PC-9 (cell line): ENCODE data around the gene CACNA1A. TPM values are rescaled to one million over a fixed set of nuclear protein-coding genes. Genes with fewer than 3 reads are reported as not detected.

Source experiments
- BruUV-seq: library from RNA; stranded (reverse); fragments of 400-500 nt; replicated peaks from 2 replicates; lab custom pipeline; 2021; lab: Mats Ljungman, UMichigan
- CTCF ChIA-PET: fragments of 300-600 bp; sonication (Branson Sonifier 250); formaldehyde crosslinking; loops from one replicate; lab custom pipeline; 2022; ENCODE audit warnings: antibody characterized with exemption; lab: Charles Lee
- POLR2A ChIA-PET: fragments of 300-600 bp; sonication (Branson Sonifier 250); formaldehyde crosslinking; loops from one replicate; lab custom pipeline; 2022; ENCODE audit warnings: antibody characterized with exemption; ENCODE audit not compliant: unreplicated experiment; lab: Charles Lee
- DNase-seq, 2 experiments: peaks; one replicate each; pipeline versions ENCODE4 v3.0.0 to v3.0.0-alpha.2; 2015 to 2022; ENCODE audit warnings: mixed read lengths in 1 of 2
- H2AFZ ChIP-seq: fragments of 200-600 bp; sonication (generic); 2 replicates; pipeline ENCODE4 v1.8.1; 2017; ENCODE audit warnings: antibody characterized with exemption
- H3F3A ChIP-seq: fragments of 200-600 bp; sonication (generic); 2 replicates; pipeline ENCODE4 v1.8.1; 2017; ENCODE audit warnings: antibody characterized with exemption, mild to moderate bottlenecking, low read depth; ENCODE audit not compliant: insufficient read depth
- H3K27ac ChIP-seq: fragments of 200-600 bp; sonication (generic); 2 replicates; pipeline ENCODE4 v1.6.1; 2016; ENCODE audit warnings: mixed run types
- H3K27me3 ChIP-seq: fragments of 200-600 bp; sonication (generic); 2 replicates; pipeline ENCODE4 v1.6.1; 2016; ENCODE audit warnings: low read depth, mixed run types; ENCODE audit not compliant: insufficient read depth
- H3K36me3 ChIP-seq: fragments of 200-600 bp; sonication (generic); 2 replicates; pipeline ENCODE4 v1.6.1; 2016; ENCODE audit warnings: low read depth, mixed run types
- H3K4me1 ChIP-seq: fragments of 200-600 bp; sonication (generic); replicated peaks from 2 replicates; pipeline ENCODE4 v1.6.1; 2016; ENCODE audit warnings: mixed run types; ENCODE audit not compliant: insufficient read depth
- H3K4me2 ChIP-seq: fragments of 200-600 bp; sonication (generic); 2 replicates; pipeline ENCODE4 v1.6.1; 2017; ENCODE audit warnings: mixed run types
- H3K4me3 ChIP-seq: fragments of 200-600 bp; sonication (generic); 2 replicates; pipeline ENCODE4 v1.6.1; 2016; ENCODE audit warnings: mixed run types
- H3K79me2 ChIP-seq: fragments of 200-600 bp; sonication (generic); 2 replicates; pipeline ENCODE4 v1.6.1; 2017; ENCODE audit warnings: low read depth, mixed run types
- H3K9me2 ChIP-seq: fragments of 200-600 bp; sonication (generic); 2 replicates; pipeline ENCODE4 v1.8.1; 2017; ENCODE audit warnings: mild to moderate bottlenecking; ENCODE audit not compliant: insufficient read depth
- H3K9me3 ChIP-seq: fragments of 200-600 bp; sonication (generic); 2 replicates; pipeline ENCODE4 v1.8.1; 2016; ENCODE audit warnings: low read depth; ENCODE audit not compliant: insufficient read depth
- H4K20me1 ChIP-seq: fragments of 200-600 bp; sonication (generic); 2 replicates; pipeline ENCODE4 v1.8.1; 2017; ENCODE audit not compliant: insufficient read depth
- CTCF ChIP-seq: fragments of 200-600 bp; sonication (generic); conservative IDR thresholded peaks from 2 replicates; pipeline ENCODE4 v1.6.1; 2017; ENCODE audit warnings: mixed run types, antibody characterized with exemption, mild to moderate bottlenecking, moderate library complexity
- EZH2 ChIP-seq: fragments of 200-600 bp; sonication (generic); IDR thresholded peaks from 2 replicates; pipeline ENCODE4 v1.8.0; 2017; ENCODE audit warnings: antibody characterized with exemption, low read depth
- intact Hi-C: fragments of 100-400 bp; cut with micrococcal nuclease; formaldehyde crosslinking; loops from one replicate; pipeline ENCODE4 v1.10.0; 2022; ENCODE audit not compliant: unreplicated experiment
- total RNA-seq: library from RNA; stranded (reverse); gene quantifications from 2 replicates; pipeline ENCODE4 v1.2.3, GENCODE V29; 2021

CACNA1A gene
- total RNA-seq, 1 experiment from 2014 or later, result 0.35 TPM

- POLR2A ChIA-PET, result no interaction called here
- TF ChIP-seq CTCF, result no peak
- TF ChIP-seq EZH2, result no peak
Observed at GRCh38 chr19:13505761-13506470, 363 bp downstream of the CACNA1A start.

GRCh38 chr19:13505164-13505695 lies 1.0 kb downstream of the CACNA1A start:
- Histone ChIP-seq H4K20me1 (no peaks in the 10 kb centered on the region), H3K4me3 (no peak overlapping the region), H2AFZ (no peak overlapping the region), H3K27me3 (peaks cover 81% of the 10 kb centered on the region), H3K9me3 (no peaks in the 10 kb centered on the region), H3K79me2 (no peaks in the 10 kb centered on the region), H3K4me2 (no peak overlapping the region), H3K9me2 (no peaks in the 10 kb centered on the region), H3K4me1 (no peaks in the 10 kb centered on the region), H3K36me3 (no peaks in the 10 kb centered on the region), H3K27ac (no peak overlapping the region), H3F3A (no peaks in the 10 kb centered on the region)
- TF ChIP-seq EZH2, result no peak
- POLR2A ChIA-PET, result no interaction called here
- BruUV-seq, result no TSS peak
- intact Hi-C loops, result no loop called here
- CTCF ChIA-PET, result no interaction called here
- no peak for DNase-seq

More at GRCh38 chr19:13505761-13506470, 363 bp downstream of the CACNA1A start:
- Histone ChIP-seq H3K27me3 (peaks cover 79% of the 10 kb centered on the region), H3K4me3 (no peak overlapping the region), H3K4me2 (no peak overlapping the region), H4K20me1 (no peaks in the 10 kb centered on the region), H3K79me2 (no peaks in the 10 kb centered on the region), H3K36me3 (no peaks in the 10 kb centered on the region), H2AFZ (no peak overlapping the region), H3K9me2 (no peaks in the 10 kb centered on the region), H3F3A (no peaks in the 10 kb centered on the region), H3K27ac (no peak overlapping the region), H3K9me3 (no peaks in the 10 kb centered on the region), H3K4me1 (no peaks in the 10 kb centered on the region)
- BruUV-seq, result no TSS peak
- intact Hi-C loops, result no loop called here
- DNase-seq, result no peak
- CTCF ChIA-PET, result no interaction called here

GRCh38 chr19:13503570-13504235 lies 2.6 kb downstream of the CACNA1A start:
- Histone ChIP-seq H3K4me1 (no peaks in the 10 kb centered on the region), H3K4me3 (no peak overlapping the region), H3K36me3 (no peaks in the 10 kb centered on the region), H3K27ac (no peak overlapping the region), H2AFZ (no peak overlapping the region), H3K79me2 (no peaks in the 10 kb centered on the region), H3K9me3 (no peaks in the 10 kb centered on the region), H3K27me3 (peaks cover 89% of the 10 kb centered on the region), H3K9me2 (no peaks in the 10 kb centered on the region), H3F3A (no peaks in the 10 kb centered on the region), H4K20me1 (no peaks in the 10 kb centered on the region), H3K4me2 (no peak overlapping the region)
- no TSS peak for BruUV-seq
- POLR2A ChIA-PET, result no interaction called here
- CTCF ChIA-PET, result no interaction called here
- TF ChIP-seq EZH2 (no peak), CTCF (no peak)
- intact Hi-C loops, result no loop called here
- DNase-seq, result no peak
